WTC11 (cell line): ENCODE measurements around the gene UGT1A1. TPM values are rescaled to one million over a fixed set of nuclear protein-coding genes. Genes with fewer than 3 reads are reported as not detected.

ENCODE experiments used
- ATAC-seq: fragments of 200-7000 bp; cut with Tn5 transposase; 2 replicates; pipeline ENCODE4 v1.10.0; 2021; ENCODE audit warnings: mild to moderate bottlenecking, moderate library complexity
- CTCF ChIA-PET: fragments of 300-600 bp; sonication (Branson Sonifier 250); formaldehyde crosslinking; loops from one replicate; lab custom pipeline; 2021; ENCODE audit warnings: antibody characterized with exemption; lab: Charles Lee
- POLR2A ChIA-PET: fragments of 350-600 bp; sonication (Branson Sonifier 250); formaldehyde crosslinking; loops from one replicate; lab custom pipeline; 2021; ENCODE audit warnings: antibody characterized with exemption; lab: Charles Lee
- DNase-seq: peaks from one replicate; pipeline ENCODE4 v3.0.0; 2021; ENCODE audit warnings: low spot score
- H3K27ac Mint-ChIP-seq: 2 replicates; pipeline ENCODE4 v1.8.0; 2021; ENCODE audit warnings: mixed read lengths
- H3K27me3 Mint-ChIP-seq: 2 replicates; pipeline ENCODE4 v1.8.0; 2021; ENCODE audit warnings: low read depth, mild to moderate bottlenecking, moderate library complexity, mixed read lengths
- H3K36me3 Mint-ChIP-seq: 2 replicates; pipeline ENCODE4 v1.8.0; 2021; ENCODE audit warnings: mixed read lengths
- H3K4me1 Mint-ChIP-seq: 2 replicates; pipeline ENCODE4 v1.8.0; 2022; ENCODE audit warnings: mixed read lengths
- H3K4me3 Mint-ChIP-seq: 2 replicates; pipeline ENCODE4 v1.8.0; 2021; ENCODE audit warnings: mild to moderate bottlenecking, moderate library complexity, mixed read lengths
- H3K9me3 Mint-ChIP-seq: 2 replicates; pipeline ENCODE4 v1.8.0; 2021; ENCODE audit warnings: mixed read lengths
- AFF4 ChIP-seq: sonication (generic); formaldehyde crosslinking; IDR thresholded peaks from 2 replicates; pipeline ENCODE4 v1.8.1; 2023; ENCODE audit warnings: mild to moderate bottlenecking, missing genetic modification reagents, borderline replicate concordance
- E2F1 ChIP-seq: sonication (generic); formaldehyde crosslinking; IDR thresholded peaks from 2 replicates; pipeline ENCODE4 v1.8.0; 2022; ENCODE audit warnings: mild to moderate bottlenecking, missing genetic modification reagents
- ESRRA ChIP-seq: sonication (generic); formaldehyde crosslinking; IDR thresholded peaks from 2 replicates; pipeline ENCODE4 v1.8.1; 2022; ENCODE audit warnings: mild to moderate bottlenecking, missing genetic modification reagents, borderline replicate concordance
- FOXK1 ChIP-seq: sonication (generic); formaldehyde crosslinking; IDR thresholded peaks from 2 replicates; pipeline ENCODE4 v1.8.0; 2022; ENCODE audit warnings: mild to moderate bottlenecking, moderate library complexity, missing genetic modification reagents
- FOXP1 ChIP-seq: sonication (generic); formaldehyde crosslinking; IDR thresholded peaks from 2 replicates; pipeline ENCODE4 v1.8.0; 2022; ENCODE audit warnings: missing genetic modification reagents, mild to moderate bottlenecking, moderate library complexity, borderline replicate concordance
- FOXP4 ChIP-seq: sonication (generic); formaldehyde crosslinking; IDR thresholded peaks from 2 replicates; pipeline ENCODE4 v1.8.0; 2022; ENCODE audit warnings: mild to moderate bottlenecking, missing genetic modification reagents
- HMGXB4 ChIP-seq: sonication (generic); formaldehyde crosslinking; IDR thresholded peaks from 2 replicates; pipeline ENCODE4 v1.8.1; 2023; ENCODE audit warnings: mild to moderate bottlenecking, moderate library complexity, missing genetic modification reagents
- KAT7 ChIP-seq: sonication (generic); formaldehyde crosslinking; IDR thresholded peaks from 2 replicates; pipeline ENCODE4 v1.8.1; 2023; ENCODE audit warnings: missing genetic modification reagents, mild to moderate bottlenecking, borderline replicate concordance
- MLX ChIP-seq: sonication (generic); formaldehyde crosslinking; IDR thresholded peaks from 2 replicates; pipeline ENCODE4 v1.8.1; 2023; ENCODE audit warnings: mild to moderate bottlenecking, missing genetic modification reagents, moderate library complexity
- NFYB ChIP-seq: sonication (generic); formaldehyde crosslinking; conservative IDR thresholded peaks from 2 replicates; pipeline ENCODE4 v1.8.0; 2022; ENCODE audit warnings: low read depth, missing genetic modification reagents
- SP1 ChIP-seq: sonication (generic); formaldehyde crosslinking; conservative IDR thresholded peaks from 2 replicates; pipeline ENCODE4 v1.8.1; 2022; ENCODE audit warnings: missing genetic modification reagents
- ZNF121 ChIP-seq: sonication (generic); formaldehyde crosslinking; IDR thresholded peaks from 2 replicates; pipeline ENCODE4 v1.8.0; 2023; ENCODE audit warnings: missing genetic modification reagents
- ZNF263 ChIP-seq: sonication (generic); formaldehyde crosslinking; IDR thresholded peaks from 2 replicates; pipeline ENCODE4 v1.8.1; 2022; ENCODE audit warnings: low read depth, mild to moderate bottlenecking, moderate library complexity, missing genetic modification reagents
- ZNF671 ChIP-seq: fragments of 250-450 bp; sonication (Bioruptor Pico); IDR thresholded peaks from 2 replicates; pipeline ENCODE4 v1.8.0; 2021; ENCODE audit warnings: mild to moderate bottlenecking
- total RNA-seq: library from RNA; stranded (reverse); gene quantifications from 3 replicates; pipeline ENCODE4 v1.2.3, GENCODE V29; 2021
- TF ChIP-seq, protein P1 (sequence below): fragments of 250-450 bp; sonication (Bioruptor Pico); IDR thresholded peaks from 2 replicates; pipeline ENCODE4 v1.8.0; 2021; ENCODE audit warnings: mild to moderate bottlenecking
- TF ChIP-seq, protein P2 (sequence below): sonication (generic); formaldehyde crosslinking; IDR thresholded peaks from 2 replicates; pipeline ENCODE4 v1.8.0; 2022; ENCODE audit warnings: missing genetic modification reagents

UGT1A1 gene
- total RNA-seq, 1 experiment from 2014 or later: not detected

GRCh38 chr2:233807215-233807865 lies 47.3 kb downstream of the UGT1A1 start:
- Mint-ChIP-seq H3K4me1 (no peaks in the 10 kb centered on the region), H3K4me3 (no peak overlapping the region), H3K9me3 (peaks cover 11% of the 10 kb centered on the region; the same call in 1 of the 2 replicates), H3K36me3 (no peaks in the 10 kb centered on the region), H3K27ac (no peak overlapping the region), H3K27me3 (no peaks in the 10 kb centered on the region; the same call in 1 of the 2 replicates)
- POLR2A ChIA-PET: no interaction called here
- DNase-seq: no peak
- CTCF ChIA-PET: interaction anchor here (0.5 to 1.0 kb wide), 3 partner anchors 25 to 837 kb away, joined by 3 to 5 read pairs (median 3); no protein-coding TSS in a partner anchor
- no peak for ATAC-seq
- TF ChIP-seq FOXK1 (CRISPR knock-in tag): no peak
- no peak for TF ChIP-seq ZNF121 (CRISPR knock-in tag)
- no peak for TF ChIP-seq AFF4 (CRISPR knock-in tag)
- TF ChIP-seq ZNF671 (CRISPR knock-in tag): no peak
- no peak for TF ChIP-seq KAT7
- no peak for TF ChIP-seq ZNF263 (CRISPR knock-in tag)
- TF ChIP-seq NFYB (CRISPR knock-in tag): no peak
- no peak for TF ChIP-seq SP1 (CRISPR knock-in tag)
- TF ChIP-seq, protein P1, sequence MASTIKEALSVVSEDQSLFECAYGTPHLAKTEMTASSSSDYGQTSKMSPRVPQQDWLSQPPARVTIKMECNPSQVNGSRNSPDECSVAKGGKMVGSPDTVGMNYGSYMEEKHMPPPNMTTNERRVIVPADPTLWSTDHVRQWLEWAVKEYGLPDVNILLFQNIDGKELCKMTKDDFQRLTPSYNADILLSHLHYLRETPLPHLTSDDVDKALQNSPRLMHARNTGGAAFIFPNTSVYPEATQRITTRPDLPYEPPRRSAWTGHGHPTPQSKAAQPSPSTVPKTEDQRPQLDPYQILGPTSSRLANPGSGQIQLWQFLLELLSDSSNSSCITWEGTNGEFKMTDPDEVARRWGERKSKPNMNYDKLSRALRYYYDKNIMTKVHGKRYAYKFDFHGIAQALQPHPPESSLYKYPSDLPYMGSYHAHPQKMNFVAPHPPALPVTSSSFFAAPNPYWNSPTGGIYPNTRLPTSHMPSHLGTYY (CRISPR knock-in tag): no peak
- TF ChIP-seq FOXP4: no peak
- TF ChIP-seq HMGXB4 (CRISPR knock-in tag): no peak
- TF ChIP-seq ESRRA (CRISPR knock-in tag): no peak
- TF ChIP-seq, protein P2, sequence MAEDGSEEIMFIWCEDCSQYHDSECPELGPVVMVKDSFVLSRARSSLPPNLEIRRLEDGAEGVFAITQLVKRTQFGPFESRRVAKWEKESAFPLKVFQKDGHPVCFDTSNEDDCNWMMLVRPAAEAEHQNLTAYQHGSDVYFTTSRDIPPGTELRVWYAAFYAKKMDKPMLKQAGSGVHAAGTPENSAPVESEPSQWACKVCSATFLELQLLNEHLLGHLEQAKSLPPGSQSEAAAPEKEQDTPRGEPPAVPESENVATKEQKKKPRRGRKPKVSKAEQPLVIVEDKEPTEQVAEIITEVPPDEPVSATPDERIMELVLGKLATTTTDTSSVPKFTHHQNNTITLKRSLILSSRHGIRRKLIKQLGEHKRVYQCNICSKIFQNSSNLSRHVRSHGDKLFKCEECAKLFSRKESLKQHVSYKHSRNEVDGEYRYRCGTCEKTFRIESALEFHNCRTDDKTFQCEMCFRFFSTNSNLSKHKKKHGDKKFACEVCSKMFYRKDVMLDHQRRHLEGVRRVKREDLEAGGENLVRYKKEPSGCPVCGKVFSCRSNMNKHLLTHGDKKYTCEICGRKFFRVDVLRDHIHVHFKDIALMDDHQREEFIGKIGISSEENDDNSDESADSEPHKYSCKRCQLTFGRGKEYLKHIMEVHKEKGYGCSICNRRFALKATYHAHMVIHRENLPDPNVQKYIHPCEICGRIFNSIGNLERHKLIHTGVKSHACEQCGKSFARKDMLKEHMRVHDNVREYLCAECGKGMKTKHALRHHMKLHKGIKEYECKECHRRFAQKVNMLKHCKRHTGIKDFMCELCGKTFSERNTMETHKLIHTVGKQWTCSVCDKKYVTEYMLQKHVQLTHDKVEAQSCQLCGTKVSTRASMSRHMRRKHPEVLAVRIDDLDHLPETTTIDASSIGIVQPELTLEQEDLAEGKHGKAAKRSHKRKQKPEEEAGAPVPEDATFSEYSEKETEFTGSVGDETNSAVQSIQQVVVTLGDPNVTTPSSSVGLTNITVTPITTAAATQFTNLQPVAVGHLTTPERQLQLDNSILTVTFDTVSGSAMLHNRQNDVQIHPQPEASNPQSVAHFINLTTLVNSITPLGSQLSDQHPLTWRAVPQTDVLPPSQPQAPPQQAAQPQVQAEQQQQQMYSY (CRISPR knock-in tag): no peak
- no peak for TF ChIP-seq MLX (CRISPR knock-in tag)
- no peak for TF ChIP-seq FOXP1 (CRISPR knock-in tag)
- no peak for TF ChIP-seq E2F1 (CRISPR knock-in tag)
